Sigmoid colon (tissue), 7 donors: Measurements from ENCODE around the gene HS6ST2. TPM values are rescaled to one million over a fixed set of nuclear protein-coding genes. Genes with fewer than 3 reads are reported as not detected.

ENCODE experiments used
- DNase-seq: peaks from one replicate; pipeline ENCODE4 v3.0.0-alpha.2; 2019
- H3K27ac ChIP-seq, 4 donors: fragments of 200-600 bp; sonication (generic); one replicate each; pipeline ENCODE4 v1.5.1; 2016 to 2019; ENCODE audit warnings: mild to moderate bottlenecking in 1 of 4
- H3K27me3 ChIP-seq, 3 donors: fragments of 200-600 bp; sonication (generic); one replicate each; pipeline ENCODE4 v1.5.1; 2019; ENCODE audit warnings: mild to moderate bottlenecking in 1 of 3
- H3K36me3 ChIP-seq, 4 donors: fragments of 200-600 bp; sonication (generic); one replicate each; pipeline ENCODE4 v1.5.1; 2016 to 2019
- H3K4me1 ChIP-seq, 4 donors: fragments of 200-600 bp; sonication (generic); one replicate each; pipeline ENCODE4 v1.5.1; 2017 to 2019
- H3K4me3 ChIP-seq, 4 donors: fragments of 200-600 bp; sonication (generic); one replicate each; pipeline ENCODE4 v1.5.1; 2017 to 2019; ENCODE audit warnings: mild to moderate bottlenecking in 2 of 4, moderate library complexity in 1 of 4
- H3K9me3 ChIP-seq, 4 donors: fragments of 200-600 bp in 3 of 4; sonication (generic) in 3 of 4; one replicate each; pipeline versions ENCODE4 v1.5.1 to v1.6.1; 2013 to 2019
- CTCF ChIP-seq, 4 experiments: fragments of 450-650 bp in 3 of 4; fragments of 200-600 bp in 1 of 4; IDR thresholded peaks; one replicate each; pipeline ENCODE4 v1.5.1; 2016 to 2019; ENCODE audit warnings: antibody characterized with exemption in 4 of 4, mild to moderate bottlenecking in 3 of 4, moderate library complexity in 2 of 4
- EP300 ChIP-seq, 4 donors: sonication (generic); formaldehyde crosslinking; IDR thresholded peaks; one replicate each; pipeline ENCODE4 v1.6.1; 2017; ENCODE audit warnings: antibody characterized with exemption in 4 of 4
- POLR2A ChIP-seq, 2 donors: fragments of 450-650 bp; IDR thresholded peaks; one replicate each; pipeline ENCODE4 v1.6.1; 2016; ENCODE audit warnings: antibody characterized with exemption in 2 of 2, mild to moderate bottlenecking in 2 of 2, moderate library complexity in 2 of 2
- POLR2AphosphoS5 ChIP-seq, 4 donors: sonication (generic); formaldehyde crosslinking; IDR thresholded peaks; one replicate each; pipeline ENCODE4 v1.6.1; 2017; ENCODE audit warnings: antibody characterized with exemption in 4 of 4
- WGBS, 2 donors: extraction: QIAGEN DNeasy Blood & Tissue Kit; methylation state at CpG; one replicate each; pipeline ENCODE4 v1.1.7; 2013; 5-methylcytosine and 5-hydroxymethylcytosine counted together
- intact Hi-C: fragments of 100-400 bp; cut with DNase I; formaldehyde crosslinking; loops from one replicate; pipeline ENCODE4 v1.15.1; 2023
- polyA plus RNA-seq, 3 donors: library from polyadenylated mRNA; stranded (reverse); fragments of 200-250 nt; gene quantifications; one replicate each; pipeline ENCODE4 v1.2.3, GENCODE V29; 2013
- total RNA-seq, 4 donors: library from RNA; depleted of rRNA; stranded (reverse); fragments of >200 nt; gene quantifications; one replicate each; pipeline ENCODE4 v1.1.0, GENCODE V29; 2016
- donor health status: healthy with polysubstance abuse.
- donor health status: Bipolar disorder and iron deficiency.
- donor health status: healthy.

HS6ST2 gene
- total and polyA plus RNA-seq, 7 donors: under 0.01 to 0.82 (median 0.27) TPM; not detected in 1

GRCh38 chrX:132623942-132624341 is 334.5 kb downstream of the HS6ST2 start:
- Histone ChIP-seq H3K27ac (no peak overlapping the region), H3K4me3 (no peak overlapping the region), H3K9me3 (no peaks in the 10 kb centered on the region), H3K27me3 (no peaks in the 10 kb centered on the region), H3K36me3 (no peaks in the 10 kb centered on the region), H3K4me1 (no peaks in the 10 kb centered on the region)
- TF ChIP-seq POLR2A (IDR thresholded peaks at IDR 0.05): no peak
- TF ChIP-seq CTCF (IDR thresholded peaks at IDR 0.05): no peak
- TF ChIP-seq EP300 (IDR thresholded peaks at IDR 0.05): no peak
- WGBS, 2 donors: 73 to 74% methylated on average over 3 of the region's 3 CpGs
- intact Hi-C loops: no loop called here
- no peak for DNase-seq

GRCh38 chrX:132623300-132623699 is 335.1 kb downstream of the HS6ST2 start:
- WGBS, 2 donors: 77 to 97% methylated on average over 2 of the region's 2 CpGs
- no peak overlapping the region for H3K27ac ChIP-seq
- intact Hi-C loops: no loop called here
- H3K36me3 ChIP-seq: no peaks in the 10 kb centered on the region
- H3K9me3 ChIP-seq: no peaks in the 10 kb centered on the region
- TF ChIP-seq CTCF (IDR thresholded peaks at IDR 0.05) (no peak), POLR2AphosphoS5 (IDR thresholded peaks at IDR 0.05) (no peak), EP300 (IDR thresholded peaks at IDR 0.05) (no peak), POLR2A (IDR thresholded peaks at IDR 0.05) (no peak)
- H3K4me1 ChIP-seq: no peaks in the 10 kb centered on the region
- H3K4me3 ChIP-seq: no peak overlapping the region
- H3K27me3 ChIP-seq: no peaks in the 10 kb centered on the region
- DNase-seq: no peak

GRCh38 chrX:132622130-132622529 is 336.3 kb downstream of the HS6ST2 start:
- no peaks in the 10 kb centered on the region for H3K9me3 ChIP-seq
- DNase-seq: no peak
- intact Hi-C loops: no loop called here
- no peak overlapping the region for H3K4me3 ChIP-seq
- no peaks in the 10 kb centered on the region for H3K27me3 ChIP-seq
- no peak for TF ChIP-seq POLR2AphosphoS5 (IDR thresholded peaks at IDR 0.05)
- TF ChIP-seq CTCF (IDR thresholded peaks at IDR 0.05): no peak
- no peak for TF ChIP-seq EP300 (IDR thresholded peaks at IDR 0.05)
- no peak for TF ChIP-seq POLR2A (IDR thresholded peaks at IDR 0.05)
- H3K36me3 ChIP-seq: no peaks in the 10 kb centered on the region
- WGBS, 2 donors: 70 to 71% methylated on average over 4 of the region's 4 CpGs
- H3K4me1 ChIP-seq: no peaks in the 10 kb centered on the region
- H3K27ac ChIP-seq: no peak overlapping the region

GRCh38 chrX:132618810-132619209 is 339.6 kb downstream of the HS6ST2 start:
- Histone ChIP-seq H3K9me3 (no peaks in the 10 kb centered on the region), H3K4me3 (no peak overlapping the region), H3K27ac (no peak overlapping the region), H3K27me3 (no peaks in the 10 kb centered on the region), H3K36me3 (no peaks in the 10 kb centered on the region), H3K4me1 (no peaks in the 10 kb centered on the region)
- no peak for DNase-seq
- TF ChIP-seq POLR2A (IDR thresholded peaks at IDR 0.05): no peak
- TF ChIP-seq EP300 (IDR thresholded peaks at IDR 0.05): no peak
- TF ChIP-seq CTCF (IDR thresholded peaks at IDR 0.05): no peak
- no peak for TF ChIP-seq POLR2AphosphoS5 (IDR thresholded peaks at IDR 0.05)
- WGBS, 2 donors: 62 to 96% methylated on average over 3 of the region's 3 CpGs
- intact Hi-C loops: loop anchor here (5.0 kb wide), 1 partner anchor 327 kb away; no protein-coding TSS in a partner anchor
